GM21825 (cell line): ENCODE data around the gene ANGPT4.
"Not testable (repeated sequence)": the region's sequence is repeated elsewhere in the genome, so short reads cannot be mapped to it uniquely, and the experiment has no call there.

ENCODE experiments used
- ATAC-seq: cut with Tn5 transposase; IDR thresholded peaks from one replicate; pipeline ENCODE4 v1.9.1; 2021; ENCODE audit warnings: mild to moderate bottlenecking, moderate library complexity; ENCODE audit not compliant: unreplicated experiment

ANGPT4 gene

GRCh38 chr20:828987-829386 is 87.1 kb downstream of the ANGPT4 start:
- no peak for ATAC-seq

GRCh38 chr20:827981-828380 is 88.2 kb downstream of the ANGPT4 start:
- not testable (repeated sequence) for ATAC-seq

- ATAC-seq, result no peak
These were observed 89.3 kb downstream of the ANGPT4 start for GRCh38 chr20:826695-827323.

- no peak for ATAC-seq
These were observed 90.3 kb downstream of the ANGPT4 start for GRCh38 chr20:825710-826421.

GRCh38 chr20:824916-825315 is 91.2 kb downstream of the ANGPT4 start:
- ATAC-seq, result no peak

GRCh38 chr20:824490-824889 is 91.6 kb downstream of the ANGPT4 start:
- ATAC-seq, result no peak

- no peak for ATAC-seq
These were observed 92.6 kb downstream of the ANGPT4 start for GRCh38 chr20:823574-823902.

- ATAC-seq, result no peak
These were observed 93.2 kb downstream of the ANGPT4 start for GRCh38 chr20:822651-823573.

GRCh38 chr20:821731-822065 is 94.4 kb downstream of the ANGPT4 start:
- no peak for ATAC-seq

GRCh38 chr20:821046-821730 is 94.9 kb downstream of the ANGPT4 start:
- no peak for ATAC-seq

GRCh38 chr20:820323-820953 is 95.7 kb downstream of the ANGPT4 start:
- no peak for ATAC-seq
